Measurements from ENCODE around the gene LIN52. TPM values are rescaled to one million over a fixed set of nuclear protein-coding genes. Genes with fewer than 3 reads are reported as not detected.

LIN52 gene
- total RNA-seq, 1 donor from 2014 or later: 25.7 TPM

- H3K9me3 Mint-ChIP-seq: no peaks in the 10 kb centered on the region
- Histone ChIP-seq H3K9ac (no peak overlapping the region), H4K20me1 (ENCODE audit: low read depth) (no peaks in the 10 kb centered on the region), H3F3A (ENCODE audit: low read depth) (peaks cover 45% of the 10 kb centered on the region), H2AFZ (replicated peaks) (no peak overlapping the region), H3K79me2 (ENCODE audit: low read depth) (no peaks in the 10 kb centered on the region), H3K27me3 (no peaks in the 10 kb centered on the region), H3K27ac (peak overlapping the region; percentile 92), H3K4me2 (peak overlapping the region; percentile 71), H3K4me3 (peak overlapping the region; percentile 4), H3K36me3 (no peaks in the 10 kb centered on the region), H3K4me1 (peaks cover 43% of the 10 kb centered on the region), H3K9me3 (ENCODE audit: low read depth) (no peaks in the 10 kb centered on the region)
- no peaks in the 10 kb centered on the region for H3K27me3 Mint-ChIP-seq (ENCODE audit: insufficient read depth, low read depth)
- no peak overlapping the region for H3K4me3 Mint-ChIP-seq
- peaks cover 11% of the 10 kb centered on the region for H3K36me3 Mint-ChIP-seq
- H3K4me1 Mint-ChIP-seq: peaks cover 23% of the 10 kb centered on the region
- TF ChIP-seq EZH2phosphoT487 (IDR thresholded peaks at IDR 0.05): no peak
- TF ChIP-seq, protein P1, sequence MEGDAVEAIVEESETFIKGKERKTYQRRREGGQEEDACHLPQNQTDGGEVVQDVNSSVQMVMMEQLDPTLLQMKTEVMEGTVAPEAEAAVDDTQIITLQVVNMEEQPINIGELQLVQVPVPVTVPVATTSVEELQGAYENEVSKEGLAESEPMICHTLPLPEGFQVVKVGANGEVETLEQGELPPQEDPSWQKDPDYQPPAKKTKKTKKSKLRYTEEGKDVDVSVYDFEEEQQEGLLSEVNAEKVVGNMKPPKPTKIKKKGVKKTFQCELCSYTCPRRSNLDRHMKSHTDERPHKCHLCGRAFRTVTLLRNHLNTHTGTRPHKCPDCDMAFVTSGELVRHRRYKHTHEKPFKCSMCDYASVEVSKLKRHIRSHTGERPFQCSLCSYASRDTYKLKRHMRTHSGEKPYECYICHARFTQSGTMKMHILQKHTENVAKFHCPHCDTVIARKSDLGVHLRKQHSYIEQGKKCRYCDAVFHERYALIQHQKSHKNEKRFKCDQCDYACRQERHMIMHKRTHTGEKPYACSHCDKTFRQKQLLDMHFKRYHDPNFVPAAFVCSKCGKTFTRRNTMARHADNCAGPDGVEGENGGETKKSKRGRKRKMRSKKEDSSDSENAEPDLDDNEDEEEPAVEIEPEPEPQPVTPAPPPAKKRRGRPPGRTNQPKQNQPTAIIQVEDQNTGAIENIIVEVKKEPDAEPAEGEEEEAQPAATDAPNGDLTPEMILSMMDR (IDR thresholded peaks at IDR 0.05): no peak
- TF ChIP-seq EZH2 (IDR thresholded peaks at IDR 0.05): no peak
- H3K27ac Mint-ChIP-seq: peak overlapping the region; percentile 75
- DNase-seq (ENCODE audit: low spot score): peak; percentile 87
These were observed 118.9 kb downstream of the LIN52 start for GRCh38 chr14:74203639-74204038.

- no peaks in the 10 kb centered on the region for H3K9me3 ChIP-seq (ENCODE audit: low read depth)
- peak overlapping the region; percentile 71 for H3K4me2 ChIP-seq
- H4K20me1 ChIP-seq (ENCODE audit: low read depth): no peaks in the 10 kb centered on the region
- H3F3A ChIP-seq (ENCODE audit: low read depth): peaks cover 48% of the 10 kb centered on the region
- DNase-seq (ENCODE audit: low spot score): peak; percentile 30
- H3K4me3 ChIP-seq: peak overlapping the region; percentile 9
- H3K27ac Mint-ChIP-seq: peak overlapping the region; percentile 51
- no peaks in the 10 kb centered on the region for H3K27me3 ChIP-seq
- peaks cover 26% of the 10 kb centered on the region for H3K4me1 Mint-ChIP-seq
- H3K79me2 ChIP-seq (ENCODE audit: low read depth): no peaks in the 10 kb centered on the region
- no peak overlapping the region for H2AFZ ChIP-seq (replicated peaks)
- no peaks in the 10 kb centered on the region for H3K9me3 Mint-ChIP-seq
- H3K4me1 ChIP-seq: peaks cover 43% of the 10 kb centered on the region
- peaks cover 8% of the 10 kb centered on the region for H3K36me3 Mint-ChIP-seq
- TF ChIP-seq, protein P1 (IDR thresholded peaks at IDR 0.05): no peak
- peak overlapping the region; percentile 92 for H3K27ac ChIP-seq
- peak overlapping the region; percentile 1 for H3K4me3 Mint-ChIP-seq
- no peaks in the 10 kb centered on the region for H3K27me3 Mint-ChIP-seq (ENCODE audit: insufficient read depth, low read depth)
- H3K36me3 ChIP-seq: no peaks in the 10 kb centered on the region
- no peak overlapping the region for H3K9ac ChIP-seq
These were observed 119.7 kb downstream of the LIN52 start for GRCh38 chr14:74204491-74204890.

- Histone ChIP-seq H3K27ac (no peak overlapping the region), H3F3A (ENCODE audit: low read depth) (peaks cover 48% of the 10 kb centered on the region), H3K27me3 (no peaks in the 10 kb centered on the region), H3K9me3 (ENCODE audit: low read depth) (no peaks in the 10 kb centered on the region), H3K79me2 (ENCODE audit: low read depth) (no peaks in the 10 kb centered on the region), H2AFZ (replicated peaks) (no peak overlapping the region), H3K4me1 (peaks cover 43% of the 10 kb centered on the region), H4K20me1 (ENCODE audit: low read depth) (no peaks in the 10 kb centered on the region), H3K9ac (no peak overlapping the region), H3K4me3 (no peak overlapping the region), H3K4me2 (no peak overlapping the region), H3K36me3 (no peaks in the 10 kb centered on the region)
- DNase-seq (ENCODE audit: low spot score): no peak
- Mint-ChIP-seq H3K4me3 (no peak overlapping the region), H3K4me1 (peaks cover 26% of the 10 kb centered on the region), H3K27me3 (ENCODE audit: insufficient read depth, low read depth) (no peaks in the 10 kb centered on the region), H3K27ac (no peak overlapping the region), H3K36me3 (no peaks in the 10 kb centered on the region), H3K9me3 (no peaks in the 10 kb centered on the region)
- TF ChIP-seq, protein P1 (IDR thresholded peaks at IDR 0.05): no peak
- TF ChIP-seq EZH2 (IDR thresholded peaks at IDR 0.05): no peak
- no peak for TF ChIP-seq EZH2phosphoT487 (IDR thresholded peaks at IDR 0.05)
These were observed 121.1 kb downstream of the LIN52 start for GRCh38 chr14:74205882-74206281.

All from neural progenitor cell (in vitro differentiated cells).